WTC11 (cell line): Measurements from ENCODE around the gene ACYP1.
A peak's percentile ranks its signal among the peaks of the same experiment; 100 is the strongest.

Experiments used
- GABPB1 ChIP-seq: sonication (generic); formaldehyde crosslinking; IDR thresholded peaks from 2 replicates; pipeline ENCODE4 v1.8.1; 2023; ENCODE audit warnings: mild to moderate bottlenecking, missing genetic modification reagents
- NR2C2 ChIP-seq: sonication (generic); formaldehyde crosslinking; IDR thresholded peaks from 2 replicates; pipeline ENCODE4 v1.8.0; 2022; ENCODE audit warnings: mild to moderate bottlenecking, missing genetic modification reagents
- NR3C1 ChIP-seq: sonication (generic); formaldehyde crosslinking; conservative IDR thresholded peaks from 2 replicates; pipeline ENCODE4 v1.8.1; 2023; ENCODE audit warnings: low read depth, mild to moderate bottlenecking, missing genetic modification reagents
- SMAD3 ChIP-seq: sonication (generic); formaldehyde crosslinking; IDR thresholded peaks from 2 replicates; pipeline ENCODE4 v1.8.0; 2022; ENCODE audit warnings: missing genetic modification reagents, mild to moderate bottlenecking, borderline replicate concordance
- ZNF263 ChIP-seq: sonication (generic); formaldehyde crosslinking; IDR thresholded peaks from 2 replicates; pipeline ENCODE4 v1.8.1; 2022; ENCODE audit warnings: low read depth, mild to moderate bottlenecking, moderate library complexity, missing genetic modification reagents
- ZNF423 ChIP-seq: fragments of 250-450 bp; sonication (Bioruptor Pico); IDR thresholded peaks from 2 replicates; pipeline ENCODE4 v2.1.2; 2022; ENCODE audit warnings: mild to moderate bottlenecking, moderate library complexity
- ZNF671 ChIP-seq: fragments of 250-450 bp; sonication (Bioruptor Pico); IDR thresholded peaks from 2 replicates; pipeline ENCODE4 v1.8.0; 2021; ENCODE audit warnings: mild to moderate bottlenecking
- TF ChIP-seq, protein P1 (sequence below): sonication (generic); formaldehyde crosslinking; IDR thresholded peaks from 2 replicates; pipeline ENCODE4 v1.8.0; 2022; ENCODE audit warnings: mild to moderate bottlenecking, missing genetic modification reagents
- TF ChIP-seq, protein P2 (sequence below): fragments of 200-600 bp; IDR thresholded peaks from 2 replicates; pipeline ENCODE4 v1.8.0; 2022; ENCODE audit warnings: antibody characterized with exemption
- TF ChIP-seq, protein P3 (sequence below): sonication (generic); formaldehyde crosslinking; conservative IDR thresholded peaks from 2 replicates; pipeline ENCODE4 v1.8.1; 2022; ENCODE audit warnings: mild to moderate bottlenecking, missing genetic modification reagents

DNA sequence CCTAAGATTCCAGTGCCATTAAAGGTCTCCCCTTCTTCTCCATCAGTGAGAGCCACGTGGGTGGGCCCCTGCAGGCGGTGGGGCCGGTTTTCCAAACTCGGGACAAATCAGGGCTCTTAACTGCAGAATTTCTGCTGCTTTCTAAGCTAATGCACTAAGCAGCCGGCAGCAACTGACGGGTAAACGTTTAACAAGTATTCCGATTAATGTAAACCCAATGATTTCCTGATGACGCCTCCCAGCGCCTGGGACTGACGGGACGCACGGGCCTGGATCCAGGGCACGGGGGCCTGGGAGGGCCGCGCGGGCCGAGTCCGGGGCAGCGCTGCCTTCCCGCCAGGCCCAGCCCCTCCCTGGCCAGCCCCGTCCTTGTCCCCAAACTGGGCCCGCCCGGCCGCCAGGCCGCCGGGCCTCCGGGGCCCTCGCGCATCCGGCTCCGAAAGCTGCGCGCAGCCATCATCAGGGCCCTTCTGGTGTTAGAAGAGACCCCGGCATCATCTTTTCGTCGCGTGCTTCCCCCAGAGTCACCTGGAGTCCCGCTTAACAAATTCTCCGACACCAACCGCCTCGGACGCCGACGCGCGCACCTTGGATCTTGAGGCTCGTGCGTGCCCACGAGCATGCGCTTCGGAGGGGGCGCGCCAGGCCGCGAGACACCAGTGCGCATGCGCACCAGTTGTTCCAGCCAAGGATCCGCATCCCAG is 12.8 kb downstream of the ACYP1 start, which contains the start of gene MLH3:
- TF ChIP-seq, protein P1, sequence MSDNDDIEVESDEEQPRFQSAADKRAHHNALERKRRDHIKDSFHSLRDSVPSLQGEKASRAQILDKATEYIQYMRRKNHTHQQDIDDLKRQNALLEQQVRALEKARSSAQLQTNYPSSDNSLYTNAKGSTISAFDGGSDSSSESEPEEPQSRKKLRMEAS (CRISPR knock-in tag), result peak; percentile 95
- TF ChIP-seq, protein P2, sequence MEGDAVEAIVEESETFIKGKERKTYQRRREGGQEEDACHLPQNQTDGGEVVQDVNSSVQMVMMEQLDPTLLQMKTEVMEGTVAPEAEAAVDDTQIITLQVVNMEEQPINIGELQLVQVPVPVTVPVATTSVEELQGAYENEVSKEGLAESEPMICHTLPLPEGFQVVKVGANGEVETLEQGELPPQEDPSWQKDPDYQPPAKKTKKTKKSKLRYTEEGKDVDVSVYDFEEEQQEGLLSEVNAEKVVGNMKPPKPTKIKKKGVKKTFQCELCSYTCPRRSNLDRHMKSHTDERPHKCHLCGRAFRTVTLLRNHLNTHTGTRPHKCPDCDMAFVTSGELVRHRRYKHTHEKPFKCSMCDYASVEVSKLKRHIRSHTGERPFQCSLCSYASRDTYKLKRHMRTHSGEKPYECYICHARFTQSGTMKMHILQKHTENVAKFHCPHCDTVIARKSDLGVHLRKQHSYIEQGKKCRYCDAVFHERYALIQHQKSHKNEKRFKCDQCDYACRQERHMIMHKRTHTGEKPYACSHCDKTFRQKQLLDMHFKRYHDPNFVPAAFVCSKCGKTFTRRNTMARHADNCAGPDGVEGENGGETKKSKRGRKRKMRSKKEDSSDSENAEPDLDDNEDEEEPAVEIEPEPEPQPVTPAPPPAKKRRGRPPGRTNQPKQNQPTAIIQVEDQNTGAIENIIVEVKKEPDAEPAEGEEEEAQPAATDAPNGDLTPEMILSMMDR, result no peak
- no peak for TF ChIP-seq SMAD3 (CRISPR knock-in tag)
- TF ChIP-seq, protein P3, sequence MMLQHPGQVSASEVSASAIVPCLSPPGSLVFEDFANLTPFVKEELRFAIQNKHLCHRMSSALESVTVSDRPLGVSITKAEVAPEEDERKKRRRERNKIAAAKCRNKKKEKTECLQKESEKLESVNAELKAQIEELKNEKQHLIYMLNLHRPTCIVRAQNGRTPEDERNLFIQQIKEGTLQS (CRISPR knock-in tag), result no peak
- no peak for TF ChIP-seq NR2C2
- no peak for TF ChIP-seq GABPB1 (CRISPR knock-in tag)
- TF ChIP-seq ZNF671, result no peak
- TF ChIP-seq ZNF263, result no peak
- no peak for TF ChIP-seq ZNF423 (CRISPR knock-in tag)
- TF ChIP-seq NR3C1 (CRISPR knock-in tag), result no peak
